ENCODE measurements around the gene TGFBR3L. TPM values are rescaled to one million over a fixed set of nuclear protein-coding genes. Genes with fewer than 3 reads are reported as not detected.

Gene TGFBR3L
- total and polyA plus RNA-seq, 2 experiments from 2014 or later, result 1.7 to 7.0 TPM

GRCh38 chr19:7933411-7933810 is 18.8 kb downstream of the TGFBR3L start:
- Mint-ChIP-seq H3K4me1 (no peaks in the 10 kb centered on the region; the same call in 2 of the 3 replicates), H3K4me3 (no peak overlapping the region), H3K27me3 (ENCODE audit: insufficient read depth, low read depth, poor library complexity) (peaks cover 9% of the 10 kb centered on the region), H3K9me3 (no peaks in the 10 kb centered on the region), H3K27ac (no peak overlapping the region), H3K36me3 (ENCODE audit: low read depth) (peaks cover 74% of the 10 kb centered on the region)
- no peak overlapping the region for H2AFZ ChIP-seq
- peaks cover 28% of the 10 kb centered on the region; the same call in 1 of the 2 replicates for H3K36me3 ChIP-seq (ENCODE audit: insufficient read depth)
- H3F3A ChIP-seq (replicated peaks; ENCODE audit: low read depth), result peaks cover 24% of the 10 kb centered on the region
- no peak overlapping the region for H3K4me2 ChIP-seq
- H3K27me3 ChIP-seq (ENCODE audit: insufficient read depth), result no peaks in the 10 kb centered on the region
- TF ChIP-seq ETS1 (IDR thresholded peaks at IDR 0.05) (no peak), CTCF (conservative IDR thresholded peaks at IDR 0.05; ENCODE audit: low read depth in 2 of 2) (peak; percentile 56 to 60)
- no peaks in the 10 kb centered on the region for H3K4me1 ChIP-seq (ENCODE audit: insufficient read depth)
- peaks cover 14% of the 10 kb centered on the region; the same call in 1 of the 2 replicates for H4K20me1 ChIP-seq (replicated peaks; ENCODE audit: insufficient read depth)
- ATAC-seq, result peak; percentile 48
- H3K27ac ChIP-seq (ENCODE audit: low read depth), result no peak overlapping the region
- no peaks in the 10 kb centered on the region for H3K9me2 ChIP-seq (ENCODE audit: insufficient read depth)
- H3K4me3 ChIP-seq, result no peak overlapping the region
- peak; percentile 41 for DNase-seq (ENCODE audit: low spot score)
- peaks cover 7% of the 10 kb centered on the region; the same call in 1 of the 2 replicates for H3K79me2 ChIP-seq (replicated peaks; ENCODE audit: insufficient read depth)

GRCh38 chr19:7933828-7934725 is 19.4 kb downstream of the TGFBR3L start:
- Histone ChIP-seq H3K9me2 (ENCODE audit: insufficient read depth) (no peaks in the 10 kb centered on the region), H2AFZ (no peak overlapping the region), H3K27me3 (ENCODE audit: insufficient read depth) (no peaks in the 10 kb centered on the region), H3K79me2 (replicated peaks; ENCODE audit: insufficient read depth) (peaks cover 14% of the 10 kb centered on the region), H4K20me1 (replicated peaks; ENCODE audit: insufficient read depth) (peaks cover 20% of the 10 kb centered on the region), H3K27ac (ENCODE audit: low read depth) (no peak overlapping the region), H3K4me2 (no peak overlapping the region), H3K4me3 (no peak overlapping the region), H3K4me1 (ENCODE audit: insufficient read depth) (no peaks in the 10 kb centered on the region), H3F3A (replicated peaks; ENCODE audit: low read depth) (peaks cover 22% of the 10 kb centered on the region), H3K36me3 (ENCODE audit: insufficient read depth) (peaks cover 35% of the 10 kb centered on the region)
- no peak for DNase-seq (ENCODE audit: low spot score)
- no peaks in the 10 kb centered on the region; the same call in 2 of the 3 replicates for H3K4me1 Mint-ChIP-seq
- H3K27ac Mint-ChIP-seq, result no peak overlapping the region
- H3K36me3 Mint-ChIP-seq (ENCODE audit: low read depth), result peaks cover 74% of the 10 kb centered on the region
- H3K9me3 Mint-ChIP-seq, result no peaks in the 10 kb centered on the region
- no peak for ATAC-seq
- no peak overlapping the region for H3K4me3 Mint-ChIP-seq
- H3K27me3 Mint-ChIP-seq (ENCODE audit: insufficient read depth, low read depth, poor library complexity), result peaks cover 6% of the 10 kb centered on the region
- no peak for TF ChIP-seq EZH2 (IDR thresholded peaks at IDR 0.05; ENCODE audit: low read depth, unreplicated experiment)
- no peak for TF ChIP-seq ZNF114 (CRISPR knock-in tag; IDR thresholded peaks at IDR 0.05)
- no peak for TF ChIP-seq STAT1 (IDR thresholded peaks at IDR 0.05; ENCODE audit: unreplicated experiment)
- no peak for TF ChIP-seq EZH2phosphoT487 (IDR thresholded peaks at IDR 0.05; ENCODE audit: unreplicated experiment)
- no peak for TF ChIP-seq NANOG (IDR thresholded peaks at IDR 0.05; ENCODE audit: borderline replicate concordance)
- no peak for TF ChIP-seq ZNF331 (CRISPR knock-in tag; IDR thresholded peaks at IDR 0.05; ENCODE audit: low read depth)
- TF ChIP-seq ETS1 (IDR thresholded peaks at IDR 0.05), result no peak
- no peak for TF ChIP-seq REST (IDR thresholded peaks at IDR 0.05; ENCODE audit: unreplicated experiment)

Data from GM23338 (cell line).